NCI-H1930 (cell line): Measurements from ENCODE around the gene DERA.
"Not testable (repeated sequence)": the region's sequence is repeated elsewhere in the genome, so short reads cannot be mapped to it uniquely, and the experiment has no call there.

Source experiments
- DNase-seq, 2 experiments: peaks; one replicate each; lab custom pipeline; 2025; lab: John Stamatoyannopoulos, UW

The DERA gene

GRCh38 chr12:15963271-15963670 is 52.1 kb downstream of the DERA start:
- no peak for DNase-seq

GRCh38 chr12:15966426-15966825 is 55.3 kb downstream of the DERA start:
- no peak for DNase-seq

GRCh38 chr12:15967053-15967452 is 55.9 kb downstream of the DERA start:
- not testable (repeated sequence) for DNase-seq

DNA sequence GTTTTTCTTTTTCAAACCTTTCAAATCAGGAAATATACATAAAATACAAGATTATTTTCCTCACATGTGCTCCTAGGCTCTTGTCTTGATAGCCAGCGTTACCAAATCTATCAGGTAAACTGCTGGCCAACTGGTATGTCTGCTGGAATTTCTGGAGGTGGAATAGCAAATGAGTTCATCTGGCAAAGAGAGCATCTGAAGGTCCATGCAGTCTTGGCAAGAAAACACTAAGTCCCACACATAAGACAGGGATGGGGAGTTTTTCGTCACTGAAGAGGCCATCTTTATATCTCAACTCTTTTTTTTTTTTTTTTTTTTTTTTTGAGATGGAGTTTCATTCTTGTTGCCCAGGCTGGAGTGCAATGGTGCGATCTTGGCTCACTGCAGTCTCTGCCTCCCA is 60.1 kb downstream of the DERA start:
- DNase-seq, result no peak

GRCh38 chr12:15972894-15973293 is 61.8 kb downstream of the DERA start:
- DNase-seq, result no peak

- no peak for DNase-seq
Measured at GRCh38 chr12:15977999-15978951, 67.1 kb downstream of the DERA start.

GRCh38 chr12:15979096-15980092 is 68.3 kb downstream of the DERA start:
- DNase-seq, result no peak

DNA sequence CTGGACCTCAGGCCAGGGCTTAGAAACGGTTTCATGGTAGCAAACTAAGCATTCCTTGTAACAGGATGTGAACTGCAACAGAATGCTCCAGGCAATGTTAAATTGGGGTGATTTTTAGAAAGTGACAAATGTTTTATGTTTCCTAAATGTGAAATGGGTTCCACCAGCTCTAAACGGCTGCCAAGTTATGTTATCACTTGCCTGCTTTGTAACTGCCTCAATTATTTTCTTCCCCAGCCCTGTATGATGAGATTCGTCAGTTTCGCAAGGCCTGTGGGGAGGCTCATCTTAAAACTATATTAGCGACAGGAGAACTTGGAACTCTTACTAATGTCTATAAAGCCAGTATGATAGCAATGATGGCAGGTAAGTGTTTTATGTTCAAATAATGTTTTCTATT is 70.9 kb downstream of the DERA start:
- no peak for DNase-seq

GRCh38 chr12:15982471-15982870 is 71.3 kb downstream of the DERA start:
- no peak for DNase-seq

GRCh38 chr12:15982921-15983320 is 71.8 kb downstream of the DERA start:
- DNase-seq, result no peak

DNA sequence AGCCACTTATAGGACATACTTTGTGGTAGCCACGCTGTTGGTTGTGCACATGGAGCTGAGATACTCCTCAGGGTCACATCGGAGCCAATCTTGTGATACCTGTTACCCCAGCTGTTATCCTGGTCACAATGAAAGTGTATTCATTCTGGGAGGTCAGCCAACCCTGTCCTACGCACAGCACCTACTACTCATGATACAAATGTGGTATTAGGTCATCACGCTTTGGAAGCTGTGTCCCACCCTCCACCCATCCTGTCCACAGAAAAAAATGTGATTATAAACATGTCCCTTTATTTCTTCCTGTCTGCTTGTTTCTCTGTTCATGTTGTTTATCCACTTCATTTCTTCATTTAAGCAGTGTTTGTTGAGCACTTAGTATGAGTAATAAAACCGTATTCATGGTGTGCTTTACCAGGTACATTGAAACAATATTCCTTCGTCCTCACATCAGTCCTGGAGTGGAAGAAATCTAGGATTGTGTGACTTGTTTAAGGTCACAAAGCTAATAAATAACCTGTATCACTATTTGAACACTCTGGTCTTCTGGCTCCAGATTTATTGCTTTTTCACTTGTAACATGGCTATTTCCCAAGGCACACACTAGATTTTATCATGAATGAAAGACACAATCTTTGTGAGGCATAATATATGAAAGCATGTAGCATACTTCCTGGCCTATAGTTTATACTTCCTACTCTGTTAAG is 73.1 kb downstream of the DERA start:
- DNase-seq, result no peak

- DNase-seq, result no peak
Measured at GRCh38 chr12:15984963-15985362, 73.8 kb downstream of the DERA start.

DNA sequence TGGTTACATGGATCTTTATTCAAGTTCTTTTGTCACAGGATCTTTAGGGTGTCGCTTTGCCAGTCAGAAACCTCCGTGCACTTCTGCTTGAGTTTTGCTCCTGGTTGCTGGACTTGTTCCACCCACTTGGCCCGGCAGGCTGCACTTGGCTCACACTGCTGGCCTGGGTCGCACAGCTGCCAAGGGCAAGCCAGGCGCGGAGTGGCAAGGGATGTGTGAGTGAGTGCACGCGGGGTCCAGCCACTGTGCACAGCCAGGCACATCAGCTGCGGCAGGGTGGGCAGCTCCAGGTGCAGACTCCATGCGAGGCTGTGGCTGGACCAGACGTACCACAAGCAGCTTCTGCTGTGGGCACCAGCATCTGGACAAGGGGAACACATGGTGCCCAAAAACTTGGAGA is 76.6 kb downstream of the DERA start:
- no peak for DNase-seq

DNA sequence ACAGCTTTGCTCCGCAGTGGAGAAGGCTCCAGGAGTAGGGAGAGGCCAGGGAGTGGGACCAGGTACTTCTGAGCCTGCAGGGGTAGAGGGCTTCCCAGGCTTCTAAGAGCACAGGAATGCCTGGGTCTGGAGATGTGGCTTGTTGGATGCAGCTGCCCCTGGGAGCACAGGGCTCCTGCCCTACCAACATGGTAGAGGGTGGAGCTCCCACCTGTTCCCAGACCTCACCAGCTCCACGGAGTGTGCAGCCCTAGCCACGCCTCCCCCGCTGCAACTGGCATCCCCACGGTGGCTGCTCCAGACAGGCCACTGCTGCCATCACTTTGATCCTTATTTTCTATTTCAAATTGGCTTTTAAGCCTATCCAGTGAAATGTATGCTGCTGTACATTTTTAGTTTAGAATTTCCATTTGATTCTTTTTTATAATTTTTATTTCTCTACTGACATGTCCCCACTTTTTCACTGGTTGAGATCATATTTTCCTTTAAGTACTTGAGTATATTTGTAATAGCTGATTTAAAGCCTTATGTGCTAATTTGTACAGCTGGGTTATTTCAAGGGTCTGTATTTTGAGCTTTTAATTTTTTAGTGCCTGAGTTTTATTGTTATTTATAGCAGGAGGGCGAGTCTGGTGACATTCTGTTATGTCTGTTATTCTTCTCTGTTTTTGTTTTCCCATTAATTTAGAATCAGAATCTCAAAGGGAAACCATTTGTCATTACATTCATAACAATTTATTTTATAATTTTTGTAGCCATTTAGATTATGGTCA is 78.0 kb downstream of the DERA start:
- no peak for DNase-seq

GRCh38 chr12:15995801-15996200 is 84.7 kb downstream of the DERA start:
- no peak for DNase-seq

- no peak for DNase-seq
Measured at GRCh38 chr12:15996254-15996653, 85.1 kb downstream of the DERA start.

DNA sequence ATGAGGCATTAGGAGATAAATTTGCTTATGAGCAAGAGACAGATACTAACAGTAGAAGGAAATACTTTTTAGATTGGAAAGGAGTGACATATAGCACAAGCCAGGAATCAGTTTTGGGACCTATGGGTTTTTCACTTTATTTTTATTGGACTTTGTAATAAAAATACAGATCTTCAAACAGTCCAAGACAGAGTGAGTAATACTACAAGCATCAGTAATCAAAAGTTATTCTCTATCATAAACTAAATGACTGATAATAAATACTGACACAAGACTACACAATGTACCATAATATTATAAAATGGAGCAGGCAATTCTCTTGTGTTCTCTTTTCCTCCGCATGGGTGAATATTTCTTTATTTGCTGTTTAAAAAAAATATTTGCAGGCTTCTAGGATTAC is 85.8 kb downstream of the DERA start:
- no peak for DNase-seq

GRCh38 chr12:15997910-15998309 is 86.8 kb downstream of the DERA start:
- DNase-seq, result no peak

- no peak for DNase-seq
Measured at GRCh38 chr12:16002880-16003279, 91.7 kb downstream of the DERA start.

- no peak for DNase-seq
Measured at GRCh38 chr12:16003460-16003859, 92.3 kb downstream of the DERA start.

DNA sequence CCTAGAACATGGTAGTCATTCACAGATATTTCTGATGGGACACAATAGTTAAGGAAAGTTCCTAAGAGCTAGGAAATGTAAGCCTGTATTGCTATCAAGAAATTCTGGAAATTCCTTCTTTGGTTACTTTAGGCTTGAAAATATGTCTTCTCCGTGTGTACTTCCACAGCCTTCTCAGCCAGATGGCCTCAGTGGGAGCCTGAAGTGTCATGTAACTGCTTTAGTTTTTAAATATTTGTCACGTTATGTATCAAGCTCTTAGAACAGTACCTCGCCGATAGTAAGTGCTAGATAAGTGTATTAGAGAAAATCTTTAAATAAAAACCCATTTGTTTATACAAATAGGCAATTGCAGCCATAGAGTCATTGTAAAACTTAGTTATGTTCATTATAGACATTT is 95.6 kb downstream of the DERA start:
- no peak for DNase-seq
